ENCODE results near the gene CMIP.
"Not testable (repeated sequence)": the region's sequence is repeated elsewhere in the genome, so short reads cannot be mapped to it uniquely, and the experiment has no call there.

The CMIP gene
- total RNA-seq, result 7.4 to 24.3 reads per million in 2 experiments

- DNase-seq (ENCODE audit: low read depth), result peak; percentile 67
These were observed at the start of gene CMIP for GRCh38 chr16:81444448-81445121. TSS of gene CMIP (plus strand) at chr16:81444808.

GRCh38 chr16:81394966-81395655, 49.5 kb upstream of the CMIP start:
- no peak for DNase-seq (ENCODE audit: low read depth)

GRCh38 chr16:81397058-81397878, 47.3 kb upstream of the CMIP start:
- no peak for DNase-seq (ENCODE audit: low read depth)

GRCh38 chr16:81397879-81398520, 46.6 kb upstream of the CMIP start:
- no peak for DNase-seq (ENCODE audit: low read depth)

- no peak for DNase-seq (ENCODE audit: low read depth)
These were observed 44.7 kb upstream of the CMIP start for GRCh38 chr16:81399909-81400308.

- DNase-seq (ENCODE audit: low read depth), result no peak
These were observed 43.3 kb upstream of the CMIP start for GRCh38 chr16:81401035-81401950.

GRCh38 chr16:81403208-81403600, 41.4 kb upstream of the CMIP start:
- no peak for DNase-seq (ENCODE audit: low read depth)

- DNase-seq (ENCODE audit: low read depth), result peak; percentile 64
These were observed 40.8 kb upstream of the CMIP start for GRCh38 chr16:81403601-81404391.

GRCh38 chr16:81405002-81405401, 39.6 kb upstream of the CMIP start:
- DNase-seq (ENCODE audit: low read depth), result not testable (repeated sequence)

GRCh38 chr16:81405702-81406113, 38.9 kb upstream of the CMIP start:
- no peak for DNase-seq (ENCODE audit: low read depth)

- DNase-seq (ENCODE audit: low read depth), result no peak
These were observed 36.1 kb upstream of the CMIP start for GRCh38 chr16:81408409-81408950.

- DNase-seq (ENCODE audit: low read depth), result no peak
These were observed 35.5 kb upstream of the CMIP start for GRCh38 chr16:81409016-81409556.

GRCh38 chr16:81410643-81411293, 33.8 kb upstream of the CMIP start:
- no peak for DNase-seq (ENCODE audit: low read depth)

- DNase-seq (ENCODE audit: low read depth), result no peak
These were observed 31.2 kb upstream of the CMIP start for GRCh38 chr16:81413245-81413990.

- no peak for DNase-seq (ENCODE audit: low read depth)
These were observed 28.9 kb upstream of the CMIP start for GRCh38 chr16:81415751-81416150.

GRCh38 chr16:81416749-81417148, 27.9 kb upstream of the CMIP start:
- DNase-seq (ENCODE audit: low read depth), result no peak

GRCh38 chr16:81417210-81417609, 27.4 kb upstream of the CMIP start:
- no peak for DNase-seq (ENCODE audit: low read depth)

GRCh38 chr16:81419806-81420205, 24.8 kb upstream of the CMIP start:
- no peak for DNase-seq (ENCODE audit: low read depth)
